Right ventricle myocardium superior (tissue), 1 donor: ENCODE measurements around the gene AGAP1. TPM values are rescaled to one million over a fixed set of nuclear protein-coding genes. Genes with fewer than 3 reads are reported as not detected.
"Not testable (repeated sequence)": the region's sequence is repeated elsewhere in the genome, so short reads cannot be mapped to it uniquely, and the experiment has no call there.

Experiments
- ATAC-seq: fragments of 200-7000 bp; cut with Tn5 transposase; one replicate; pipeline ENCODE4 v1.9.1; 2020; ENCODE audit warnings: mild to moderate bottlenecking; ENCODE audit not compliant: poor library complexity
- DNase-seq: peaks from one replicate; pipeline ENCODE4 v3.0.0-alpha.2; 2020
- intact Hi-C: fragments of 100-400 bp; cut with DNase I; formaldehyde crosslinking; loops from one replicate; pipeline ENCODE4 v1.11.2; 2022
- total RNA-seq: library from RNA; stranded (reverse); fragmentation: NEBNext Ultra II Directional; extraction: Animal tissue kit (Norgen Biotek cat#: 25700); gene quantifications from one replicate; pipeline ENCODE4 v1.2.1, GENCODE V29; 2021
- donor health status: DM: no; HTN: yes; CAD: no; lungs with severe emphysema.

AGAP1 gene
- total RNA-seq, 1 donor from 2014 or later, result 25.4 TPM

GRCh38 chr2:235594041-235594440 is 100.2 kb downstream of the AGAP1 start:
- intact Hi-C loops, result loop anchor here (2.0 kb wide), 1 partner anchor 457 kb away; no protein-coding TSS in a partner anchor
- peak; percentile 74 for ATAC-seq
- DNase-seq, result no peak

- ATAC-seq (no peak), DNase-seq (no peak)
- intact Hi-C loops, result loop anchor here (2.0 to 5.0 kb wide), 2 partner anchors 72 to 458 kb away; no protein-coding TSS in a partner anchor
Observed at GRCh38 chr2:235594964-235595363, 101.1 kb downstream of the AGAP1 start.

- intact Hi-C loops, result loop anchor here (2.0 to 5.0 kb wide), 3 partner anchors 72 to 459 kb away; no protein-coding TSS in a partner anchor
- DNase-seq (peak; percentile 81), ATAC-seq (peak; percentile 82)
Observed at GRCh38 chr2:235595422-235596010, 101.7 kb downstream of the AGAP1 start.

- DNase-seq, result no peak
- no peak for ATAC-seq
- intact Hi-C loops, result loop anchor here (2.0 to 5.0 kb wide), 2 partner anchors 71 to 151 kb away; no protein-coding TSS in a partner anchor
Observed at GRCh38 chr2:235596272-235596671, 102.4 kb downstream of the AGAP1 start.

- DNase-seq (no peak), ATAC-seq (no peak)
- intact Hi-C loops, result loop anchor here (2.0 to 5.0 kb wide), 2 partner anchors 70 to 150 kb away; no protein-coding TSS in a partner anchor
Observed at GRCh38 chr2:235597081-235597615, 103.3 kb downstream of the AGAP1 start.

GRCh38 chr2:235598026-235598425 is 104.2 kb downstream of the AGAP1 start:
- intact Hi-C loops, result loop anchor here (5.0 kb wide), 1 partner anchor 69 kb away; no protein-coding TSS in a partner anchor
- DNase-seq (no peak), ATAC-seq (no peak)

- ATAC-seq, result no peak
- intact Hi-C loops, result loop anchor here (5.0 kb wide), 1 partner anchor 68 kb away; no protein-coding TSS in a partner anchor
- no peak for DNase-seq
Observed at GRCh38 chr2:235598532-235599531, 105.0 kb downstream of the AGAP1 start.

- ATAC-seq (no peak), DNase-seq (no peak)
- intact Hi-C loops, result loop anchor here (5.0 kb wide), 1 partner anchor 68 kb away; no protein-coding TSS in a partner anchor
Observed at GRCh38 chr2:235599596-235600338, 105.9 kb downstream of the AGAP1 start.

- DNase-seq (no peak), ATAC-seq (no peak)
- intact Hi-C loops, result no loop called here
Observed at GRCh38 chr2:235600406-235600805, 106.6 kb downstream of the AGAP1 start.

- no peak for DNase-seq
- ATAC-seq, result no peak
- intact Hi-C loops, result no loop called here
Observed at GRCh38 chr2:235600926-235601325, 107.1 kb downstream of the AGAP1 start.

GRCh38 chr2:235601960-235602704 is 108.3 kb downstream of the AGAP1 start:
- no peak for ATAC-seq

GRCh38 chr2:235602971-235603370 is 109.1 kb downstream of the AGAP1 start:
- ATAC-seq, intact Hi-C loops, DNase-seq: not testable (repeated sequence)

More at GRCh38 chr2:235601960-235602704, 108.3 kb downstream of the AGAP1 start:
- intact Hi-C loops, result no loop called here
- DNase-seq, result no peak

- ATAC-seq (no peak), DNase-seq (no peak)
- intact Hi-C loops, result no loop called here
Observed at GRCh38 chr2:235603659-235604058, 109.8 kb downstream of the AGAP1 start.

GRCh38 chr2:235605312-235606003 is 111.6 kb downstream of the AGAP1 start:
- ATAC-seq, result peak; percentile 90
- peak; percentile 88 for DNase-seq
- intact Hi-C loops, result no loop called here

GRCh38 chr2:235606004-235606715 is 112.3 kb downstream of the AGAP1 start:
- DNase-seq, result no peak
- no peak for ATAC-seq
- intact Hi-C loops, result no loop called here

- intact Hi-C loops, result no loop called here
- ATAC-seq, result no peak
- no peak for DNase-seq
Observed at GRCh38 chr2:235607546-235608199, 113.8 kb downstream of the AGAP1 start.
